Inferior parietal cortex (tissue), 1 donor: ENCODE data around the gene TMEM223.
"Not testable (repeated sequence)": the region's sequence is repeated elsewhere in the genome, so short reads cannot be mapped to it uniquely, and the experiment has no call there.

ENCODE experiments used
- DNase-seq: peaks from one replicate; pipeline ENCODE4 v3.0.0-alpha.2; 2016; ENCODE audit errors: extremely low spot score

TMEM223 gene

DNA sequence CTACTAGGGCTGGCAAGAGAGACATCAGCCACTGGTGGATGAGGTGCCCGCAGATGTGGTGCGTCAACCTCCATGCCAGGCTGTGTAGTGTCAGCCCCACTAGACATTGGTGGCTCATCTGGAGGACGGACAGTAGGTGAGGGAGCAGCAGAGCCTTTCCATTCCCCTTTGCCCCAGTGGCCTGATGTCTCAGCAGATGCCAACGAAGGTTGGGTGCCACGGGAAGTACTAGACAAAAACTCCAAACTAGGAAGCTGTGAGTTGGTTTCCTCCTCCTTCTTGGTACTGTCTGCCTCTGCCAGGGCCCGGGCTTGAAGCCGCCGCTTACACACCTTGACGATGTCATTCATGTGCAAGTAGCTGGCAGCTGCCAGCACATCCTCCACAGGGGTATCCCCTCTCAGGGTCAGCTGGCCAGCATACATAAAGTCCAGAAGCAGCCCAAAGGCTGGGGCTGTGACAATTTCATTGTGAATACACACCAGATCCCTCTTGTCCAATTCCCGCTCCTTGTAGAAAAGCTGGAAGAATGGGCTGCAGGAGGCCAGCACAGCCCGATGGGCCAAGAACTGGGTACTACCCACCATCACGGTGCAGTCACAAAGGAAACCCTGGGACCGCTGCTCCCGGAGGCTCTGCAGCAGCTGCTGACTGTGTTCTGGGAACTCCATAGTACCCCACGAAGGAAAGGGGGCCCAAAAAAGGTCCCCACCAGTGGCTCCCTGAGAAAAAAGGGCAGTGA is 38.6 kb downstream of the TMEM223 start:
- DNase-seq: no peak

DNA sequence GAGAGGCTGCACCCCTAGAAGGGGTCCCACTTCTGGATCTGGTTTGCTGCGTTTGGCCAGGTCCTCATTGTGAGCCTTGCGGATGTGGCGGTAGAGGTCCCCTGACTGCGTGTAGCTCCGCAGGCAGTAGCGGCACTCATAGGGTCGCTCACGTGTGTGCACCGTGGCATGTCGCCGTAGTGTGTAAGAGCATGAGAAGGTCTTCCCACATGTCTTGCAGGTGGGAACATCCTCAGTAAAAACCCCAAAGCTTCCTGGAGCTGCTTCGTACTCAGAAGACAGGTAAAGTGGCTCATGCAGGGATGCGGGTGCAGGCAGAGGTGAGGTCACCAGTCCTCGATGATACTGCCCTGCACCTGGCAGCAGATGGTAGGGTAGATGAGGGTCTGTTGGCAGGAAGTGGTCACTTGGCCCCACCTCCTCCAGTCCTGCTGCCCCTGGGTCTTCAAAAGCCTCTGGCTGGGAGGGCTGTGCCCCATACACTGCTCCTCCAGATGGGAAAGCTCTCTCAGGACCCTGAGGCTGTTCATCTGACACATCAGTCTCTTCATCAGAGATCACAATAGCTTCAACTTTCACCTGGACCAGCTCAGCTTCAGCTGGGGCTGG is 39.5 kb downstream of the TMEM223 start:
- no peak for DNase-seq

DNA sequence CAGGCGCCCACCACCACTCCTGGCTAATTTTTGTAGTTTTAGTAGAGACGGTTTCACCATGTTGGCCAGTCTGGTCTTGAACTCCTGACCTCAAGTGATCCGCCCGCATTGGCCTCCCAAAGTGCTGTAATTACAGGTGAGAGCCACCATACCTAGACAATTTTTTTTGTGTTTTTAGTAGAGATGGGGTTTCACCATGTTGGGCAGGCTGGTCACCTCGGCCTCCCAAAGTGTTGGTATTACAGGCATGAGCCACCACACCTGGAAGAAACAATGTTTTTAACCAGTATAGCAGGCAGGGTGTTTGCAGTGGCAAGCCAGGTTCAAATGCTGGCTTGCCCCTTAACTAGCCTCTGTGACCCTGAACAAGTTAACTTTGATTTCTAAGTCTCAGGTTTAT is 41.9 kb downstream of the TMEM223 start:
- DNase-seq: not testable (repeated sequence)

DNA sequence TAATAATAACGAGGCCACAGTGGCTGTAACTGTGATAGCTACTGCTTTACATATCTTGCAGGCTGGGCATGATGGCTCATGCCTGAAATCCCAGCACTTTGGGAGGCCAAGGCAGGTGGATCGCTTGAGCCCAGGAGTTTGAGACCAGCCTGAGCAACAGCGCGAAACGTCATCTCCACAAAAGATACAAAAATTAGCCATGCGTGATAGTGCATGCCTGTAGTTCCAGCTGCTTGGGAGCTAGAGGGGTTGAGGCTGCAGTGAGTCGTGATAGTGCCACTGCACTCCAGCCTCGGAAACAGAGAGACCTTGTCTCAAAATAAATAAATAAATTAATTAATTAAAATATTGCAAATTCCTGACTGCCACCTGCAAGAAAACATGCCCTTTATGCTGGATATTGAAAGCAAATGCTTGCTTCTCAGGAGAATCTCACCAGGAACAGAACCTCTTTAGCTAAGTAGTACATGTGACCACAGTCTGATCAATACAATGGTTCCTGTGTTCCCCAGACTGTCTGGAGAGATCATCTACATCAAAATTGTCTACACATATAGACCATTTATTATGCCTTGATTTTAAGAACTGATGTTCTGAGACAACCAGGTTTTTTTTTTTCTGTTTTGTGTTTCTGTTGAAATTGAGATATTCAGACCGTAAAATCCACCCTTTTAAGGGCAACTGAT is 44.2 kb downstream of the TMEM223 start:
- DNase-seq: peak; percentile 20
